ENCODE results near the gene GPC6.

The GPC6 gene

DNA sequence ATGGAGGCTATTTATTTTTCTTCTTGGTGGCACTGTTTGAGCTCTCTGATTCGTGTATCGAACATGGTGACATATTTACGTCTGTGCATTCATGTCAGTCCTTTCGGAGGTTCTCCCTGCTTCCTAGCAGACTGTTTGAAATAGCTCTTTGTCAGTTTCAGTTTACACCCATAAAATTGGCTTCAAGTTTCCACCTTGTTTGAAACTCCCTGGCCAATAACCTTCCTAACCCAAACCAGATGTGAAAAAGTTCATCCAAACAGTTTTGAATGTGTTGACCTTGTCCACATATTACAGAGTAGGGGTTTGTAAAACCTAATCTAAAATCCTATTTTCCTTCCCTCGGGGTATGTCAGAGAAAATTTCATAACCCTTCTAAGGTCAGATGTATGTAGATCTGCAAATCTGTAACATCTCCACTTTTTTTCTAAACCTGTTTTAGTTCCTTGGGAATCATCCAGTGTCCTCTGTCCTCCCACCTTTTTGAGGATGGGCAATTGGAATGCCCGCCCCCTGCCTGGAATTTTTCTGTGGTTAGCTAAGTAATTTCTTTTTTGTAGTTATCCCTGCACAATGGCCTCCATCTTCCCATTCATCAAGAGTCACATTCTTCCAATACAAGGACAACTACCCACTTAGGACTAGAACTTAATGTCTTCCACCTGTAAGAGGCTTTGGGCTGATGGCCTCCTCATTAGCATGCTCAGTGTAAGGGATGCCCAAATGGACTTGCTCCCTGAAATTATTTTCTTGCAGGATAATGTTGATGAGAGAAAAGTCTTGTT, 499.8 kb downstream of the GPC6 start:
- TF ChIP-seq CTCF (IDR thresholded peaks at IDR 0.05; ENCODE audit: control insufficient read depth, insufficient read depth, low read depth, low read length, missing control alignments) = no peak
- DNase-seq (ENCODE audit: low read depth) = no peak
- no peak overlapping the region for H3K4me3 ChIP-seq (ENCODE audit: control insufficient read depth, low read depth, low read length)

- TF ChIP-seq CTCF (IDR thresholded peaks at IDR 0.05; ENCODE audit: control insufficient read depth, insufficient read depth, low read depth, low read length, missing control alignments) = no peak
- peak; percentile 62 for DNase-seq (ENCODE audit: low read depth)
- H3K4me3 ChIP-seq (ENCODE audit: control insufficient read depth, low read depth, low read length) = no peak overlapping the region
Measured at GRCh38 chr13:93727211-93728141, 500.9 kb downstream of the GPC6 start.

GRCh38 chr13:93729383-93729782, 502.8 kb downstream of the GPC6 start:
- H3K4me3 ChIP-seq (ENCODE audit: control insufficient read depth, low read depth, low read length) = no peak overlapping the region
- no peak for TF ChIP-seq CTCF (IDR thresholded peaks at IDR 0.05; ENCODE audit: control insufficient read depth, insufficient read depth, low read depth, low read length, missing control alignments)
- no peak for DNase-seq (ENCODE audit: low read depth)

DNA sequence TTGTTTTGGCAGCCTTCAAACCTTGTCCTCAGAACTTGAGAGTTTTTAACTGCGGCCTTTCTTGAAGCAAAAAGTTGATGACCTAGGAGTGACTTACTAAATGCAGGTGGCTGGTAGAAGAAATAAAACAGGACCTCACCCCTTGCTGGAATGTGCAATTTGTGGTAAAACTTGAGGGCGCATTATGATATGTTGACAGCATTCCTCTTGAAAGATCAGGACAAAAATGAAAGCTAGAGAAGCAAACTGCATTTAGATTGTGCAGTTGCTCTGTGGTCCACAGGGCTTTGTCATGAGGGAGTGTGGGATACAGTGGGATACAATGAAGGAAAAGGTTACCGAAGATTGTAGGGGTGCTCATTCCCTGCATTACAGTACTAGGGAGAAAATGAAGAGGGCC, 504.2 kb downstream of the GPC6 start:
- DNase-seq (ENCODE audit: low read depth) = no peak
- H3K4me3 ChIP-seq (ENCODE audit: control insufficient read depth, low read depth, low read length) = no peak overlapping the region
- no peak for TF ChIP-seq CTCF (IDR thresholded peaks at IDR 0.05; ENCODE audit: control insufficient read depth, insufficient read depth, low read depth, low read length, missing control alignments)

DNA sequence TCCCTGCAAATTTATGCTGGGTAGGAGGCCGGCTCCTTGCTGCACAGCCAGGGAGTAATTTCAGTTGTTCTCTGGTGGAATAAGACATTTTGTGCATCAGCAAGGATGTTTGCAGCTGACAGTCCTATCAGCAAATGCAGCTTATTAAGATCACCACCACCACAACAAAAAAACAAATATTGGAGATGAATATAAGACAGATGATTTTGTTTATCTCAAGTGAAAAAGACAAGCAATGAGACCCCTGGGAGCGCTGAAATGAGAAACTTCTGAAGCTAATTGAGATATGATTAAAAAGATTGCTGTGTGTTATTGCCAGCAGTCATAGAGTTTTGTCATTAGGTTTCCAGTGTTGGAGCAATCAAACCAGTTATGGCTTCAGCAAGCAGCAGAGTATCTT, 505.6 kb downstream of the GPC6 start:
- no peak for DNase-seq (ENCODE audit: low read depth)

More for the DNA sequence above, 505.6 kb downstream of the GPC6 start:
- H3K4me3 ChIP-seq (ENCODE audit: control insufficient read depth, low read depth, low read length) = no peak overlapping the region
- TF ChIP-seq CTCF (IDR thresholded peaks at IDR 0.05; ENCODE audit: control insufficient read depth, insufficient read depth, low read depth, low read length, missing control alignments) = no peak
